GM23338 (cell line): Measurements from ENCODE around the gene ID4. TPM values are rescaled to one million over a fixed set of nuclear protein-coding genes. Genes with fewer than 3 reads are reported as not detected.

Experiments
- ATAC-seq: fragments of 200-7000 bp; cut with Tn5 transposase; 3 replicates; pipeline ENCODE4 v1.9.1; 2020
- DNase-seq: peaks from one replicate; pipeline ENCODE4 v3.0.0-alpha.2; 2015; ENCODE audit warnings: low spot score
- H2AFZ ChIP-seq: fragments of 200-600 bp; sonication (generic); 2 replicates; pipeline ENCODE4 v1.8.0; 2016; ENCODE audit warnings: antibody characterized with exemption, mild to moderate bottlenecking, moderate library complexity
- H3F3A ChIP-seq: fragments of 200-600 bp; sonication (generic); replicated peaks from 2 replicates; pipeline ENCODE4 v1.8.0; 2017; ENCODE audit warnings: antibody characterized with exemption, mixed run types, low read depth
- H3K27ac ChIP-seq: fragments of 200-600 bp; sonication (generic); 2 replicates; pipeline ENCODE4 v1.6.1; 2016; ENCODE audit warnings: low read depth
- H3K27me3 ChIP-seq: fragments of 200-600 bp; sonication (generic); 2 replicates; pipeline ENCODE4 v1.8.0; 2016; ENCODE audit warnings: mild to moderate bottlenecking, mixed run types, moderate library complexity; ENCODE audit not compliant: insufficient read depth
- H3K36me3 ChIP-seq: fragments of 200-600 bp; sonication (generic); 2 replicates; pipeline ENCODE4 v1.8.0; 2016; ENCODE audit warnings: mild to moderate bottlenecking; ENCODE audit not compliant: insufficient read depth
- H3K4me1 ChIP-seq: fragments of 200-600 bp; sonication (generic); 2 replicates; pipeline ENCODE4 v1.8.0; 2016; ENCODE audit warnings: mild to moderate bottlenecking, moderate library complexity; ENCODE audit not compliant: insufficient read depth
- H3K4me2 ChIP-seq: fragments of 200-600 bp; sonication (generic); 2 replicates; pipeline ENCODE4 v1.7.1; 2017; ENCODE audit warnings: mixed run types
- H3K4me3 ChIP-seq: fragments of 200-600 bp; sonication (generic); 2 replicates; pipeline ENCODE4 v1.6.1; 2016; ENCODE audit warnings: mixed run types
- H3K79me2 ChIP-seq: fragments of 200-600 bp; sonication (generic); replicated peaks from 2 replicates; pipeline ENCODE4 v1.8.0; 2017; ENCODE audit warnings: mild to moderate bottlenecking; ENCODE audit not compliant: insufficient read depth
- H3K9me2 ChIP-seq: fragments of 200-600 bp; sonication (generic); 2 replicates; pipeline ENCODE4 v1.8.0; 2017; ENCODE audit not compliant: insufficient read depth
- H4K20me1 ChIP-seq: fragments of 200-600 bp; sonication (generic); replicated peaks from 2 replicates; pipeline ENCODE4 v1.8.0; 2017; ENCODE audit warnings: mild to moderate bottlenecking; ENCODE audit not compliant: insufficient read depth
- H3K27ac Mint-ChIP-seq: 2 replicates; pipeline ENCODE4 v1.8.0; 2020; ENCODE audit warnings: inconsistent platforms, mild to moderate bottlenecking, moderate library complexity, mixed read lengths
- H3K27me3 Mint-ChIP-seq: 3 replicates; pipeline ENCODE4 v1.8.0; 2022; ENCODE audit warnings: low read depth, mild to moderate bottlenecking, moderate library complexity, mixed read lengths, inconsistent platforms; ENCODE audit not compliant: insufficient read depth, poor library complexity
- H3K36me3 Mint-ChIP-seq: 3 replicates; pipeline ENCODE4 v1.8.0; 2021; ENCODE audit warnings: low read depth, mild to moderate bottlenecking, inconsistent platforms, moderate library complexity, mixed read lengths
- H3K4me1 Mint-ChIP-seq: 3 replicates; pipeline ENCODE4 v1.8.0; 2020; ENCODE audit warnings: mild to moderate bottlenecking, inconsistent platforms, mixed read lengths
- H3K4me3 Mint-ChIP-seq: 3 replicates; pipeline ENCODE4 v1.8.0; 2021; ENCODE audit warnings: moderate library complexity, mild to moderate bottlenecking, inconsistent platforms, mixed read lengths
- H3K9me3 Mint-ChIP-seq: 3 replicates; pipeline ENCODE4 v1.8.0; 2020; ENCODE audit warnings: moderate library complexity, mild to moderate bottlenecking, inconsistent platforms, mixed read lengths
- CREB1 ChIP-seq: fragments of 250-450 bp; sonication (Bioruptor Pico); IDR thresholded peaks from 2 replicates; pipeline ENCODE4 v1.5.0; 2020; ENCODE audit warnings: low read depth, mild to moderate bottlenecking, moderate library complexity
- CTCF ChIP-seq, 2 experiments: fragments of 200-600 bp in 1 of 2; sonication (generic) in 1 of 2; conservative IDR thresholded peaks; 2 replicates each; pipeline versions ENCODE4 v1.5.1 to v1.6.1; 2016 to 2017; ENCODE audit warnings: antibody characterized with exemption in 2 of 2, low read depth in 2 of 2, mild to moderate bottlenecking in 2 of 2, moderate library complexity in 1 of 2
- ETS1 ChIP-seq: IDR thresholded peaks from 2 replicates; pipeline ENCODE4 v1.6.1; 2016; ENCODE audit warnings: antibody characterized with exemption
- EZH2phosphoT487 ChIP-seq: fragments of 200-600 bp; sonication (generic); IDR thresholded peaks from one replicate; pipeline ENCODE4 v1.8.1; 2018; ENCODE audit warnings: antibody characterized with exemption; ENCODE audit not compliant: unreplicated experiment
- POLR2AphosphoS5 ChIP-seq: IDR thresholded peaks from 2 replicates; pipeline ENCODE4 v1.6.1; 2016; ENCODE audit warnings: antibody characterized with exemption, low read depth
- STAT1 ChIP-seq: IDR thresholded peaks from one replicate; pipeline ENCODE4 v1.6.1; 2016; ENCODE audit warnings: antibody characterized with exemption; ENCODE audit not compliant: unreplicated experiment
- ZNF114 ChIP-seq: fragments of 250-450 bp; sonication (Bioruptor Pico); IDR thresholded peaks from 2 replicates; pipeline ENCODE4 v1.5.0; 2020; ENCODE audit warnings: mild to moderate bottlenecking, moderate library complexity
- ZNF331 ChIP-seq: fragments of 250-450 bp; sonication (Bioruptor Pico); IDR thresholded peaks from 2 replicates; pipeline ENCODE4 v1.5.0; 2020; ENCODE audit warnings: low read depth, mild to moderate bottlenecking, moderate library complexity
- polyA plus RNA-seq: library from polyadenylated mRNA; unstranded; fragments of >200 nt; fragmentation: Nextera tagmentation; extraction: Ambion mirVana; gene quantifications from 2 replicates; pipeline ENCODE4 v1.2.1, GENCODE V29; 2016
- total RNA-seq: library from RNA; depleted of rRNA; stranded (reverse); fragments of >200 nt; shearing (Covaris generic); gene quantifications from 2 replicates; pipeline ENCODE4 v1.2.3, GENCODE V29; 2014
- TF ChIP-seq, protein P1 (sequence below): IDR thresholded peaks from one replicate; pipeline ENCODE4 v1.6.1; 2018; ENCODE audit warnings: antibody characterized with exemption; ENCODE audit not compliant: unreplicated experiment

The ID4 gene
- total and polyA plus RNA-seq, 2 experiments from 2014 or later, result 3.7 to 7.0 TPM

DNA sequence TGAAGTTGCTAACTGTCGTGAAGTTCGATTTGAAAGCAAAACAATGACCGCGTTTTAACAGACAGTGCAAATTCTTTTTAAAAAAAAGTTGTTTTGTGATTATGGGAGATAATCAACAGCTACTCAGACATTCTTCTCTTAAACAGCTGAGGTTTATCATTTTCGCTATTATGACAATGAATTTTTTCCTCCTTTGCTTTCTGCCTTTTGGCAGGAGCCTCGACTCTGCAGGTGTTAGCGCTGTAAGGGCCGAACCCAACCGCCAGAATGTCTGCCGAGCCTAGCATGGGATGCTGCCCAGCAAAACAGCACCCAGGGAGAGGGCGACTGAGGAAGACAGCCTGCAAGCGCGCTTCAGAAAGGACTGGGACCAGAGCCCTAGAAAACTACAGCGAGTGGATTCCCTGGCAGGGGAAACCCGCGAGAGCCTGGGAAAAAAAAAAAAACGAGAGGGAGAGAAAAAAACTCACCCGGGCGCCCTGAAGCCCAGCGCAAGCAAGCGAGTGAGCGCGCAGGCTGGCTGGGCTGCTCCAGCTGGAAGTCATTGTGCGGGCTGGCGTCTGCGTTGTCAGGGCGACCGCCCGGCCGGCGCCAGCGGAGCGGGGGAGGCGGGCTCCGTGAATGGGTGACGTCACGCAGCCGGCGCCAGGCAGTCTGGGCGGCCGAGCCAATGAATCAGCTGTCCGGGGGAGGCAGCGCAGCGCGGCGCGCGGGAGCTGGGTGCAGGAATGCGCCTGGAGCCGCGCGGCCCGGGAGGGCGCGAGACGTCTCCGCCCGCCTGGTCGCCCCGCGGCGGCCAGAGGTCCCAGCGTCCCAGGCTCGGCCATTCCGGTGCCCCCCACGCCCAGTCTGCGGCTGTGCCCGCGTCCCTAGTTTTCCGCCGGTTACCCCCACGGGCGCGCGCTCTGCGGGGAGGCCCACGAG lies 32.7 kb upstream of the ID4 start:
- H3K4me3 Mint-ChIP-seq, result peak overlapping the region; percentile 83
- TF ChIP-seq CREB1 (CRISPR knock-in tag), result peak; percentile 98
- TF ChIP-seq POLR2AphosphoS5, result peak; percentile 66
- TF ChIP-seq ETS1, result no peak
- no peak overlapping the region for H3K27ac ChIP-seq
- no peaks in the 10 kb centered on the region for H3K9me2 ChIP-seq
- peaks cover 15% of the 10 kb centered on the region for H3K27me3 ChIP-seq
- H3F3A ChIP-seq, result no peaks in the 10 kb centered on the region
- H3K36me3 ChIP-seq, result no peaks in the 10 kb centered on the region
- peaks cover 15% of the 10 kb centered on the region for H3K4me1 Mint-ChIP-seq
- DNase-seq, result peak; percentile 96
- H3K36me3 Mint-ChIP-seq, result peaks cover 3% of the 10 kb centered on the region; the same call in 1 of the 3 replicates
- peaks cover 14% of the 10 kb centered on the region for H3K9me3 Mint-ChIP-seq
- peak overlapping the region; percentile 67 for H3K4me3 ChIP-seq
- H3K4me2 ChIP-seq, result peak overlapping the region; percentile 89
- peaks cover 9% of the 10 kb centered on the region for H3K4me1 ChIP-seq
- peak overlapping the region; percentile 17; the same call in 1 of the 2 replicates for H3K27ac Mint-ChIP-seq
- peak; percentile 95 for ATAC-seq
- H4K20me1 ChIP-seq, result no peaks in the 10 kb centered on the region
- peak overlapping the region; percentile 98 for H2AFZ ChIP-seq
- H3K27me3 Mint-ChIP-seq, result peaks cover 10% of the 10 kb centered on the region
- H3K79me2 ChIP-seq, result no peaks in the 10 kb centered on the region

GRCh38 chr6:19805129-19805481 lies 32.1 kb upstream of the ID4 start:
- H3K4me2 ChIP-seq, result peak overlapping the region; percentile 89
- H2AFZ ChIP-seq, result peak overlapping the region; percentile 98
- H3K4me3 ChIP-seq, result peak overlapping the region; percentile 67
- no peak for TF ChIP-seq ZNF114
- no peak for TF ChIP-seq STAT1
- no peak for TF ChIP-seq EZH2phosphoT487
- TF ChIP-seq ZNF331, result no peak
- H3K4me1 ChIP-seq, result peaks cover 9% of the 10 kb centered on the region
- peak overlapping the region; percentile 17; the same call in 1 of the 2 replicates for H3K27ac Mint-ChIP-seq
- H3K27me3 Mint-ChIP-seq, result peaks cover 10% of the 10 kb centered on the region
- no peaks in the 10 kb centered on the region for H3F3A ChIP-seq
- peaks cover 15% of the 10 kb centered on the region for H3K27me3 ChIP-seq
- H3K4me1 Mint-ChIP-seq, result peaks cover 15% of the 10 kb centered on the region
- no peaks in the 10 kb centered on the region for H4K20me1 ChIP-seq
- ATAC-seq (peak; percentile 9), DNase-seq (peak; percentile 4)
- H3K36me3 ChIP-seq, result no peaks in the 10 kb centered on the region
- no peak overlapping the region for H3K27ac ChIP-seq
- peaks cover 3% of the 10 kb centered on the region; the same call in 1 of the 3 replicates for H3K36me3 Mint-ChIP-seq
- H3K79me2 ChIP-seq, result no peaks in the 10 kb centered on the region
- H3K9me3 Mint-ChIP-seq, result peaks cover 14% of the 10 kb centered on the region
- H3K4me3 Mint-ChIP-seq, result peak overlapping the region; percentile 71
- H3K9me2 ChIP-seq, result no peaks in the 10 kb centered on the region

GRCh38 chr6:19806971-19807396 lies 30.2 kb upstream of the ID4 start:
- H3K27me3 ChIP-seq, result peaks cover 15% of the 10 kb centered on the region
- no peak overlapping the region for H3K4me2 ChIP-seq
- H3K4me1 ChIP-seq, result peaks cover 9% of the 10 kb centered on the region
- Mint-ChIP-seq H3K4me3 (no peak overlapping the region), H3K4me1 (peaks cover 21% of the 10 kb centered on the region), H3K27ac (no peak overlapping the region), H3K27me3 (peaks cover 10% of the 10 kb centered on the region), H3K36me3 (peaks cover 3% of the 10 kb centered on the region; the same call in 1 of the 3 replicates), H3K9me3 (peaks cover 10% of the 10 kb centered on the region)
- no peak overlapping the region for H3K27ac ChIP-seq
- DNase-seq (no peak), ATAC-seq (no peak)
- no peaks in the 10 kb centered on the region for H4K20me1 ChIP-seq
- H3K79me2 ChIP-seq, result no peaks in the 10 kb centered on the region
- H2AFZ ChIP-seq, result no peak overlapping the region
- no peaks in the 10 kb centered on the region for H3K9me2 ChIP-seq
- no peak overlapping the region for H3K4me3 ChIP-seq
- TF ChIP-seq EZH2phosphoT487 (no peak), ETS1 (no peak), CTCF (conservative IDR thresholded peaks at IDR 0.05; ENCODE audit: low read depth in 2 of 2) (0 out of 4 replicates have a peak, but pooled peaks of 1 of the 2 experiments have one; percentile 7), CREB1 (CRISPR knock-in tag) (no peak), STAT1 (no peak), POLR2AphosphoS5 (no peak), ZNF331 (no peak)
- TF ChIP-seq, protein P1, sequence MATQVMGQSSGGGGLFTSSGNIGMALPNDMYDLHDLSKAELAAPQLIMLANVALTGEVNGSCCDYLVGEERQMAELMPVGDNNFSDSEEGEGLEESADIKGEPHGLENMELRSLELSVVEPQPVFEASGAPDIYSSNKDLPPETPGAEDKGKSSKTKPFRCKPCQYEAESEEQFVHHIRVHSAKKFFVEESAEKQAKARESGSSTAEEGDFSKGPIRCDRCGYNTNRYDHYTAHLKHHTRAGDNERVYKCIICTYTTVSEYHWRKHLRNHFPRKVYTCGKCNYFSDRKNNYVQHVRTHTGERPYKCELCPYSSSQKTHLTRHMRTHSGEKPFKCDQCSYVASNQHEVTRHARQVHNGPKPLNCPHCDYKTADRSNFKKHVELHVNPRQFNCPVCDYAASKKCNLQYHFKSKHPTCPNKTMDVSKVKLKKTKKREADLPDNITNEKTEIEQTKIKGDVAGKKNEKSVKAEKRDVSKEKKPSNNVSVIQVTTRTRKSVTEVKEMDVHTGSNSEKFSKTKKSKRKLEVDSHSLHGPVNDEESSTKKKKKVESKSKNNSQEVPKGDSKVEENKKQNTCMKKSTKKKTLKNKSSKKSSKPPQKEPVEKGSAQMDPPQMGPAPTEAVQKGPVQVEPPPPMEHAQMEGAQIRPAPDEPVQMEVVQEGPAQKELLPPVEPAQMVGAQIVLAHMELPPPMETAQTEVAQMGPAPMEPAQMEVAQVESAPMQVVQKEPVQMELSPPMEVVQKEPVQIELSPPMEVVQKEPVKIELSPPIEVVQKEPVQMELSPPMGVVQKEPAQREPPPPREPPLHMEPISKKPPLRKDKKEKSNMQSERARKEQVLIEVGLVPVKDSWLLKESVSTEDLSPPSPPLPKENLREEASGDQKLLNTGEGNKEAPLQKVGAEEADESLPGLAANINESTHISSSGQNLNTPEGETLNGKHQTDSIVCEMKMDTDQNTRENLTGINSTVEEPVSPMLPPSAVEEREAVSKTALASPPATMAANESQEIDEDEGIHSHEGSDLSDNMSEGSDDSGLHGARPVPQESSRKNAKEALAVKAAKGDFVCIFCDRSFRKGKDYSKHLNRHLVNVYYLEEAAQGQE, result no peak
- no peaks in the 10 kb centered on the region for H3K36me3 ChIP-seq
- no peaks in the 10 kb centered on the region for H3F3A ChIP-seq
